Measurements from ENCODE around the gene KCNH1. TPM values are rescaled to one million over a fixed set of nuclear protein-coding genes. Genes with fewer than 3 reads are reported as not detected.

Gene KCNH1
- total RNA-seq, 4 donors from 2014 or later, result 0.29 to 0.67 (median 0.38) TPM

DNA sequence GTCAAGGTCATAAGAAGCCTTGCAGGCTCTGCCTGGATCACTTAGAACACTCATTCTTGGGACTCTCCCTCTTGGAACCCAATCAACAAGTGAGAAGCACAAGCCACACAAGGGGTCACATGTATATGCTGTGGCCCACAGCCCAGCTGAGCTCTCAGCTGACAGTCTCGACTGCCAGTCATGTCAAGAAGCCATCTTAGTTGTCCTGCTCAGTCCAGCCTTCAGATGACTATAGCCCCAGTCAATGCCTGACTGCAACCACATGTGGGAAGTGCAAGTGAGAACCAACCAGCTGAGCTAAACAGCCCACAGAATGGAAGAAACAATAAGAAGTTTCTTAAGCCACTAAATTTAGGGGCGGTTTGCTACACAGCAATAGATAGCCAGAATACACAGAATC is 356.0 kb downstream of the KCNH1 start:
- in situ Hi-C loops (cut with MboI; ENCODE audit: low sequenced_read_pairs in 4 of 4) (no loop called here), intact Hi-C loops (cut with DNase I; ENCODE audit: low total_unique reads) (no loop called here)
- Histone ChIP-seq H3K9me3 (no peaks in the 10 kb centered on the region), H3K4me3 (no peak overlapping the region), H3K27ac (no peak overlapping the region), H3K27me3 (no peaks in the 10 kb centered on the region), H3K36me3 (no peaks in the 10 kb centered on the region), H3K4me1 (no peaks in the 10 kb centered on the region)
- ATAC-seq (no peak), DNase-seq (no peak)
- no peak for TF ChIP-seq CTCF (IDR thresholded peaks at IDR 0.05 in 4 of 5, conservative IDR thresholded peaks at IDR 0.05 in 1 of 5)
- TF ChIP-seq POLR2A (IDR thresholded peaks at IDR 0.05), result no peak

DNA sequence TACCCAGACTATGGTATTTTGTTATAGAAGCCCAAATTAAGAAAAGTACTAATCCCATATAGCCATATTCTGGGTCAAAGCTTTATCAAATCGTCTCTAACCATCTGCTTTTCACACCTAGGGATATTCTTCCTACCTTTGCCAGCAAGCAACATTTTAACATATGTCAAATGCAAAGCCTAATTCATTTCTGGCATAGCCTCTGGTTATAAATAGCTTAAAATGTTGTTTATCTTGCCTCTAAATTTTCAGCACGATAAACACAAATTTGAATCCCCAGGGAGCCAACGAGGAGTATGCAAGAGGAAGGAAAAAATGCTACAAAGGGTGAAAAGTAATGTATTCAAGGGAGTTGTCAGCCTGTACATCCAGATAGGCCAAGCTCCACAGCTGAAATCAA is 357.2 kb downstream of the KCNH1 start:
- H3K4me3 ChIP-seq, result no peak overlapping the region
- H3K9me3 ChIP-seq, result no peaks in the 10 kb centered on the region
- no peaks in the 10 kb centered on the region for H3K27me3 ChIP-seq
- no peaks in the 10 kb centered on the region for H3K4me1 ChIP-seq
- intact Hi-C loops (cut with DNase I; ENCODE audit: low total_unique reads), result no loop called here
- H3K27ac ChIP-seq, result no peak overlapping the region
- ATAC-seq (no peak), DNase-seq (no peak)
- H3K36me3 ChIP-seq, result no peaks in the 10 kb centered on the region
- TF ChIP-seq CTCF (IDR thresholded peaks at IDR 0.05 in 4 of 5, conservative IDR thresholded peaks at IDR 0.05 in 1 of 5), result no peak
- no peak for TF ChIP-seq POLR2A (IDR thresholded peaks at IDR 0.05)
- in situ Hi-C loops (cut with MboI; ENCODE audit: low sequenced_read_pairs in 4 of 4), result no loop called here

DNA sequence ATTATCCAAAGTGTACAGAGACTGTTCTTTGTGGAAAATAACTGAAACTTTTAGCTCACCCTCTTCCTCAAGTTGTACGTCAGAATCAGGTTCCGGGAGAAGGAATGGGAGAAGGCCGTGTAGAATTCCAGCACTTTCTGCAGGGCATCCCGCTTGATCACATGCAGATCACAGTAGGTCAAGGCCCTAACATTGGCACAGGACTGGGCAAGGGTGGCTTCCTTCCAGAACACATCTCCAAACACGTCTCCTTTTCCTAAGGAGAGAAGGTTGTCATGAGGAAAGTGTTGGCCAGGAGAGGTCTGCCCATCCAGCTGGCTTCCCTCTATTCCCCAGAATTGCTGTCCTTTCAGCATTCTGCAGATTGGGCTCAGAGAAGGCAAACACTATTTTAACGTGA is 358.7 kb downstream of the KCNH1 start:
- ATAC-seq (no peak), DNase-seq (no peak)
- no peaks in the 10 kb centered on the region for H3K27me3 ChIP-seq
- no peaks in the 10 kb centered on the region for H3K9me3 ChIP-seq
- TF ChIP-seq POLR2A (IDR thresholded peaks at IDR 0.05), result no peak
- TF ChIP-seq CTCF (IDR thresholded peaks at IDR 0.05 in 4 of 5, conservative IDR thresholded peaks at IDR 0.05 in 1 of 5), result no peak
- no peaks in the 10 kb centered on the region for H3K36me3 ChIP-seq
- H3K4me3 ChIP-seq, result no peak overlapping the region
- H3K4me1 ChIP-seq, result no peaks in the 10 kb centered on the region
- intact Hi-C loops (cut with DNase I; ENCODE audit: low total_unique reads), result no loop called here
- H3K27ac ChIP-seq, result no peak overlapping the region
- in situ Hi-C loops (cut with MboI; ENCODE audit: low sequenced_read_pairs in 4 of 4), result no loop called here

- ATAC-seq (no peak), DNase-seq (no peak)
- no peak overlapping the region for H3K4me3 ChIP-seq
- no peak overlapping the region for H3K27ac ChIP-seq
- in situ Hi-C loops (cut with MboI; ENCODE audit: low sequenced_read_pairs in 4 of 4), result no loop called here
- TF ChIP-seq CTCF (IDR thresholded peaks at IDR 0.05 in 4 of 5, conservative IDR thresholded peaks at IDR 0.05 in 1 of 5) (no peak), POLR2A (IDR thresholded peaks at IDR 0.05) (no peak)
- intact Hi-C loops (cut with DNase I; ENCODE audit: low total_unique reads), result no loop called here
- no peaks in the 10 kb centered on the region for H3K36me3 ChIP-seq
- no peaks in the 10 kb centered on the region for H3K4me1 ChIP-seq
- H3K27me3 ChIP-seq, result no peaks in the 10 kb centered on the region
- H3K9me3 ChIP-seq, result no peaks in the 10 kb centered on the region
These were observed 360.5 kb downstream of the KCNH1 start for GRCh38 chr1:210773450-210773849.

DNA sequence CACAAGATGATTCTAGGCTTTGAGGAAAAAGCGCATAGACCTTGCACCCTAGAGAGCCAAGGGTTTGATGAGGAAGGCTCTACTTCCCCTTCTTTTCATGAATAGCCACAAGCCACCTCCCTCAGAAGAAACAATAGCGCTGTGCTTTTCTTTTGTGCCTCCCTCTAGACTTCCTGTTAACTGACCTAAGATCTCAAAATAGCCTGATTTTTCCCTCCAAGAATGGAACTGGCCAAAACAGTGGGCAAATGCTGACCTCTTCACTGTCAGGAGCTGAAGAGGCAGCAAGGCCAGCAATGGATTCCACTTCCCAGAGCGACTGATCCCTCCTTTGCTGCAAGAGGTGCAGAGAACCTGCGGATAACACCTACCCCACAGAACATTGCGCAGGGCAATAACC is 362.8 kb downstream of the KCNH1 start:
- no peak overlapping the region for H3K27ac ChIP-seq
- H3K27me3 ChIP-seq, result no peaks in the 10 kb centered on the region
- H3K4me3 ChIP-seq, result no peak overlapping the region
- DNase-seq (no peak), ATAC-seq (no peak)
- intact Hi-C loops (cut with DNase I; ENCODE audit: low total_unique reads) (no loop called here), in situ Hi-C loops (cut with MboI; ENCODE audit: low sequenced_read_pairs in 4 of 4) (no loop called here)
- no peak for TF ChIP-seq CTCF (IDR thresholded peaks at IDR 0.05 in 4 of 5, conservative IDR thresholded peaks at IDR 0.05 in 1 of 5)
- TF ChIP-seq POLR2A (IDR thresholded peaks at IDR 0.05), result no peak
- H3K36me3 ChIP-seq, result no peaks in the 10 kb centered on the region
- no peaks in the 10 kb centered on the region for H3K9me3 ChIP-seq
- H3K4me1 ChIP-seq, result no peaks in the 10 kb centered on the region
